Muscle of arm (tissue), 12 donors: ENCODE measurements around the gene TNS1. TPM values are rescaled to one million over a fixed set of nuclear protein-coding genes. Genes with fewer than 3 reads are reported as not detected.
A peak's percentile ranks its signal among the peaks of the same experiment; 100 is the strongest.

Experiments used
- DNase-seq: peaks from one replicate; pipeline ENCODE4 v3.0.0-alpha.2; 2013
- polyA plus RNA-seq, 12 donors: library from polyadenylated mRNA; unstranded; fragments of 120-200 nt; gene quantifications; one replicate each; pipeline ENCODE4 v1.2.1, GENCODE V29; 2013; ENCODE audit not compliant: insufficient read length in 12 of 12

TNS1 gene
- polyA plus RNA-seq, 12 donors = 88.6 to 146 (median 122) TPM

DNA sequence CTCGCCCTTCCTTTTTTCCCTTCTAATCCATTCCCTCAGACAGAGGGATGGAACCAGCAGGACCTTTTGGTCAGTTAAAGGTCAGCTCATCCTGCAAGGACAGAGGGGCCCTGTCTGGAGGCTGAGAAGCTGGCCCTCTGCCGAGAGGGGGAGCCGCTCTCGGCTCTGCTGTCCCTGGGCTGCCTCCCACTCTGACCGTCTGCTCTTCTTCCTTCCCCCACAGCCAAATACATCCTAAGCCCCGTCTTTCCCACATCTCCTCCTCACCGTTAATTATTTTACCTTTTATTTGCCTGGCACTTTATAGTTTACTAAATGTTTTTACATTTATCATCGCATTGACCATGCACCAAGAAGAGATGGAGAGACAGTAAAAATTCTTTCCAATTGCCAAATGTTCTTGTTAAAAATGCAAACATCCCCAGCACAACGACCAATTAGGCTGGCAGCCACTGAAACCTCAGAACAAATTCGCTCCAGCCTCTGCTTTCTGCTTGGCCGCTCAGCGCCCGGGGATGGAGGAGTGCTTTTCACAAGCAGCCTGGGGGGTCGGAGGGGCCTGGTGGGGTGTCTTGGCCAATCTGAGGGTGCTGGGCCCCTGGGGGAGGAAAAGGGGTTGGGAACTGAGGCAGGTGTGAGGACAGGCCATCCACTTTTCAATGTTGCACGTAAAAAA, 123.7 kb downstream of the TNS1 start:
- peak; percentile 45 for DNase-seq

DNA sequence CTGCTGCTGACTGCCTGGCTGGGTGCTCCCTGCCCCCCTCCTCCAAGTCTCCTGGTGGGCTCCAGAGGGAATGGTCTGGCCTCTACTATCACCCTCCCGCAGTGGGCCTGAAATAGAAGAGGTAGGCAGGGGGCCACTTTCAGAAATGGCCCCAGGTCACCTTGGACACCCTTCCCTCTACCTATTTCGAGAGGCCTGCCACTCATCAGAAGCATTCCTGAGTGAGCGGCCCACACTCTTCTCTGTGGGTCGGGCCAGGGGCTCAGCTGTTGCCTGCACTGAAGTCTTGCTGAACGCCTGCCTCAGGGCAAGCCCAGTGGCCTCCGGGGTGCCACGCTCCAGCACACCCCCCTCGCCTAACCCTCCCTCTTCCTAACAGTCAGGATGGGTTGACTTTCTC, 124.9 kb downstream of the TNS1 start:
- DNase-seq = no peak

DNA sequence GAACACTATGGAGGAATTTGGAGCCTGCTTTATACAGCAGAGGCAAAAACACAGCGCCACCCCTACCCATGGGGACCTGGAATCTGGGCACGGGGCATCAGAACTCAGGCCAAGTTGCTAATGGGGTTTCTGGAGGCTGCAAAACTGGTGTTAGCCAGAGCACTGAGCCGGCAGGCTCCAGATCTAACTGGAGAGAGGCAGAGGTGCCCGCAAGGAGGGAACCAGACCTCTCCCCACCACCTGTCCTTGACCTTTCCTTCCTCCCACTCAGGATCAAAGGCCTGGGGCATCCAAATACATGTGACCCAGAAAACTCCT, 126.6 kb downstream of the TNS1 start:
- no peak for DNase-seq

- DNase-seq = no peak
Observed at GRCh38 chr2:217875556-217876252, 127.1 kb downstream of the TNS1 start.

- DNase-seq = no peak
Observed at GRCh38 chr2:217875138-217875537, 127.7 kb downstream of the TNS1 start.

- no peak for DNase-seq
Observed at GRCh38 chr2:217873371-217873770, 129.4 kb downstream of the TNS1 start.

DNA sequence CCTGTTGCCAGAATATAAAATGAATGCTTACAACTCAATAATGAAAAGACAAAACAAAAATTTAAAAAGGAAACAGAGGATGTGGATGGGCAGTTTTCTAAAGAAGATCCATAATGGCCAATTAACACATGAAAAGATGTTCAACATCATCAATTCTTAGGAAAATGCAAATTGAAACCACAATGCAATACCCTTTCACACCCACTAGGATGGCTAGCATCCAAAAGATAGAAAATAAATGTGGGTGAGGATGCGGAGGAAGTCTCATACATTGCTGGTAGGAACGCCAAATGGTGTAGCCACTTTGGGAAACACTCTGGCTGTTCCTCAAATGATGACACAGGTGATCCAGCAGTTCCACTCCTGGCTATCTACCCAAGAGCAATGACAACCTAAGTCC, 130.5 kb downstream of the TNS1 start:
- DNase-seq = no peak

DNA sequence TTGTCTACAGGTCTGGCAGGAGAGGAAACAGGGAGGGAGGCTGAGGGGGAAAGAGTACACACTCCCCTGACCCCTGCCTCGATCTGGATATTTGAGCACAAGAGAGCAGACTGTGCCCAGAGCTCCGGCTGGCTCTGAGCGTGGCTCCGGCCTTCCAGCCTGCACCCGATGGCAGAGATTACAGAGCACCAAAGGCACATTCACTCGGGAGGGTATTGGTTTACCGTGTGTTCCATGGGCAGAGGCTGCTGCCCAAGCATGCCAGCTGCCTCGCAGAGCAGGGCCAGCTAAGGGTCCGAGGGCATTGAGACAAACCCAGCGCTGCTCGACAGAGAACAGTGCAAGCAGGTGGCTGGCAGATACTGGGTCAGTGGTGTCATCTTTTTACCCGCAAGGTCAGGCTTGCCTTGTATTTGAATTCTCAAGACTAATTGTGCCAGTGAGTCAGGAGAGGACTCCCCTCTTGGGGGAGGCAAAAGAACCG, 132.2 kb downstream of the TNS1 start:
- DNase-seq = no peak

GRCh38 chr2:217868911-217869334, 133.9 kb downstream of the TNS1 start:
- DNase-seq = no peak

GRCh38 chr2:217868265-217868892, 134.4 kb downstream of the TNS1 start:
- DNase-seq = no peak

GRCh38 chr2:217866457-217866856, 136.3 kb downstream of the TNS1 start:
- DNase-seq = no peak

- no peak for DNase-seq
Observed at GRCh38 chr2:217864963-217865772, 137.6 kb downstream of the TNS1 start.

DNA sequence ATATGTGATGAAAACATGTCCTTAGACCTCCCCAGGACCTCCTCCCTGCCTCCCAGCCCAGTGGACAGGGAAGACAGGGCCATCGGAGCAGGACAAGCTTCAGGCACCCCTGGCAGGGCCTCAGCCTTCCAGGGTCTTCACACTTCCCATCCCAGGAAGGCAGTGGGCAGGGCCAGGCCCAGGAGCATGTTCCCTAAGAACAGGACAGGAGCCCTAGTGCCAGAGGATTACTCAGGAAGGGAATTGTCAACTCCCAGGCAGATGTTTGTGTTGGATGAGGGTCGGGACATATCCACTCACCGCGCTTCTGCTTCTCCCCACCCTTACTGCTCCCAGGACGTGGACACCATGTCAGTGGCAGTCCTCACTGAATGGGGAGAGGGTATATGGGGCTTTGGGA, 138.9 kb downstream of the TNS1 start:
- peak; percentile 69 for DNase-seq

DNA sequence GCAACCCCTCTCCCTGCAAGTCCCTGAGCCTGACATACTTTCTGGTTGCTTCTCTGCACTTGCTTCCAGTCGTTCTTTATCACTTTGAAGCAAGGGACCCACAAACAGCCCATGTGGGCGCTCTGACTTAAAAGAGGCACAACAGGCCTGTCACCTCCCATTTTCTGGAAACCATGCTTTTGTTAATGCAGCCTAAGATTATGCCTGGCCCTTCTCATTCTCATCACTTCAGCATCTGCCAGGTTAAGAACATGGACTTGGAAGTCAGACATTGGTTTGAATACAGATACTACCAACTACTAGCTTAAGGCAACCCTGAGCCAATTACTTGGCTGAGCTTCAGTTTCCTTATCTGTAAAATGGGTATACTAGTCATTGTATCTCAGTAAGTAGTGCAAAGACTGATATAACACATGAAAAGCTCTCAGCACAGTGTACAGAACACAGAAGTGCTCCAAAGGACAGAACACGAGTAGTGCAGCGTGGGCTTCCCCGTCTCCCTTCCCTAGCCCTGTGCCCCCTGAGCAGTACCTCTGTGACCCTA, 141.4 kb downstream of the TNS1 start:
- no peak for DNase-seq

GRCh38 chr2:217859926-217860325, 142.9 kb downstream of the TNS1 start:
- no peak for DNase-seq

DNA sequence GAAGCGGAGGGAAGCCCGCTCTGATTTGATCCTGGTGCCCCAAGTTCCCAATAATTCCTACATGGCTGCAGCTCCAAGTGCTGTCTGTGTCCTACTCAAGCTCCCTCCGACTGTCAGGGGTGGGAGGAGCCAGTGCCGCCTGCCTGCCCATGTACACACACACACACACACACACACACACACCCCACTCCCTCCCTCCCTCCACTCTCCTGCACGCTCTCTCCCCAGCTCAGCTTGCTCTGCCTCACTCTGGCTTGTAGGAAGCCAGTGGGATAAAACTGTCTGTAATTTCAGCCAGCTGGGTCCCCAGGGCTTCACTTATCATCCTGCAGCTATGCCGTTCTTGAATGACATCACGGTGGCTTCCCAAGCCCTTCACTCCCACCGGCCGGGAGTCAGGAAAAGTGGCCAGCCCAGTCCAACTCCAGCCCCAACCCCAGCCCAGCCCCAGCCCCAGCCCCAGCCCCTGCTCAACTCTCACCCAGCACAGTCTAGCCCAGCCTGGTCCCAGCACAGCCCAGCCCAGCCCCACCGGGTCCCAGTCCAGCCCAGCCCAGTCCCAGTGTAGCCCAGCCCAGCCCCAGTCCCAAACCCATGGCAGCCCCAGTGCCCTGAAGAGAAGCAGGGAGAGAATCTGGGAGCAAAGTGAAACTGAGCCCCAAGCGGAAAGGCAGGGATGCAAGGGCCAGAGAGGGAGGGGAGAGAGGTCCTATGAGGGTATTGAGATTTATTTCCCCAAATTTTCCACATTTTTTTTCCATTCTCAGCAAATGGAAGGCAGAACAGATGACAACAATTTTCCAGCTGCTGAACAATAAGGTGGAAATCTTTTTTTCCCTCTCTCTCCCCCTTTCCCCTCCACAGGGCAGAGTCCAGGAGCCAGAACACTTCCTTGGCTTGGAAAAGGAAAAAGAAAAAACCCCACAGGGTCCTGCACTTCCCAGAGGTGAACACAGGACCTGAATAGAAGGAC, 144.0 kb downstream of the TNS1 start:
- peak; percentile 97 for DNase-seq

GRCh38 chr2:217857624-217858506, 144.9 kb downstream of the TNS1 start:
- peak; percentile 58 for DNase-seq

GRCh38 chr2:217856871-217857270, 145.9 kb downstream of the TNS1 start:
- no peak for DNase-seq

DNA sequence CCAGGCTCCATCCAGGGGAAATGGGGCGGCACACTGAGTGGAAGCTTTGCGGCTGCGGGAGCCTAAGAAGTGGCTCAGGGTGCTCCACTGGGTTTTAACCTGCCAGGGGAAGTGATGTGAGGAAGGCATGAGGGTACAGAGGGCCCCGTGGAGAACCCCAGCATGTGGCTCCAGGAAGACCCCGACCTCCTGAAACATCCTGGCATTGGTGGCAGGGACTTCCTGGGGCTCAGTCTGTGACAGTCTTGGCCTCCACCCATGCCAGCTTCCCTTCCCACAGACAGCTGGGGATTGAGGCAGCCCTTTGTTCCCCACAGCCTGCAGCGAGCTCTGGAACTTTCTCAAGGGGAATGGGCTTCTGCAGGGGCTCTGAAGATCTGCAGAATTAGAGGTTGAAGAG, 146.6 kb downstream of the TNS1 start:
- no peak for DNase-seq
